Activated naive CD8-positive, alpha-beta T cell treated with anti-CD3 and anti-CD28 coated beads, Interleukin-2, amount 50 U/mL, for 24 hours (primary cell): ENCODE measurements around the gene TBC1D9B.

Experiments
- ATAC-seq: fragments of 150-1000 bp; cut with Tn5 transposase; one replicate; pipeline ENCODE4 v1.10.0; 2021
- DNase-seq: peaks from one replicate; pipeline ENCODE4 v3.0.0; 2021
- H3K27ac Mint-ChIP-seq: one replicate; pipeline ENCODE4 v1.8.0; 2021; ENCODE audit warnings: mild to moderate bottlenecking, mixed read lengths
- H3K27me3 Mint-ChIP-seq: one replicate; pipeline ENCODE4 v1.8.0; 2021; ENCODE audit warnings: mixed read lengths
- H3K36me3 Mint-ChIP-seq: one replicate; pipeline ENCODE4 v1.8.0; 2021; ENCODE audit warnings: low read depth, mixed read lengths
- H3K4me1 Mint-ChIP-seq: one replicate; pipeline ENCODE4 v1.8.0; 2021; ENCODE audit warnings: mixed read lengths
- H3K4me3 Mint-ChIP-seq: one replicate; pipeline ENCODE4 v1.8.0; 2021; ENCODE audit warnings: mild to moderate bottlenecking, moderate library complexity, mixed read lengths
- H3K9me3 Mint-ChIP-seq: one replicate; pipeline ENCODE4 v1.8.0; 2021; ENCODE audit warnings: mixed read lengths

Gene TBC1D9B

DNA sequence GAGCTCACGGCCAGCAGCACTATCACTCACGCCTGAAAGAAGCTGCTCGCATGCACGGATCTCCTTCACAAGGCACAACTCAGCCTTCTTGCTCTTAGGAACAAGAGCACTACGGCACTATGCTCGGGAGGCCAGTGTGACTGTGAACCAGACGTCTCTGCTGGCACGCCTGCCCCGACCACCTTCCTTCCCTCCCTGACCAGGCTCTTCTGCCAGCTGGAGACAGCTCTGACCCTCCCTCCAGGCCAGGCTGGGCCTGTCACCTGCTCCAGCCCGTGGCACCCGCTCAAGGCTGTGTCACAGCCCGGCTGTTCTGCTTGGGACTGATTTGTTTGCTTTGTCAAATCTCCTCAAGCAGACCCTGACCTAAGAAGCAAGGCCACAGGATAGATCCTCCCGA lies 7.0 kb downstream of the TBC1D9B start:
- H3K9me3 Mint-ChIP-seq: no peaks in the 10 kb centered on the region
- H3K27ac Mint-ChIP-seq: no peak overlapping the region
- ATAC-seq (no peak), DNase-seq (no peak)
- H3K27me3 Mint-ChIP-seq: no peaks in the 10 kb centered on the region
- H3K4me3 Mint-ChIP-seq: no peak overlapping the region
- peaks cover 6% of the 10 kb centered on the region for H3K4me1 Mint-ChIP-seq
- H3K36me3 Mint-ChIP-seq: peaks cover 33% of the 10 kb centered on the region

DNA sequence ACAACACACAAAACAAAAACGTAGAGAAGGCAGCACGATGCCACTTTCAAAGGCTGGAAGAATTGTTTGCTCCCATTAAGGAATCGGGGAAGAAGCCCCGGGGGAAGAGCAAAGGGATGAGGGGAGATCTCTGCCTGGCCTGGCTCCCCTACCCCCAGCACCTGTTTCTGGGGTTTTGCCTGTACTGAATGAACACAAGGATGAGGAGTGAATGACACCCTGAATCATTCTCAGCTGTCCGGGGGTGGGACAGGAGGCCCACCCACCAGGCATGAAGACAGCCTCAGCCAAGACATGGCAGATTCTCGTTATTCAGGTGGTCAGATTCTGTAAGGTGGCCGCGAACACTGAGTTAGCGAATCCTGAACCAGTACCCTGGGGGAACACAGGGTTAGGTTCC lies 7.5 kb downstream of the TBC1D9B start:
- H3K4me3 Mint-ChIP-seq: no peak overlapping the region
- H3K36me3 Mint-ChIP-seq: peaks cover 33% of the 10 kb centered on the region
- H3K27ac Mint-ChIP-seq: no peak overlapping the region
- no peaks in the 10 kb centered on the region for H3K9me3 Mint-ChIP-seq
- ATAC-seq (no peak), DNase-seq (no peak)
- H3K4me1 Mint-ChIP-seq: peaks cover 5% of the 10 kb centered on the region
- H3K27me3 Mint-ChIP-seq: no peaks in the 10 kb centered on the region

DNA sequence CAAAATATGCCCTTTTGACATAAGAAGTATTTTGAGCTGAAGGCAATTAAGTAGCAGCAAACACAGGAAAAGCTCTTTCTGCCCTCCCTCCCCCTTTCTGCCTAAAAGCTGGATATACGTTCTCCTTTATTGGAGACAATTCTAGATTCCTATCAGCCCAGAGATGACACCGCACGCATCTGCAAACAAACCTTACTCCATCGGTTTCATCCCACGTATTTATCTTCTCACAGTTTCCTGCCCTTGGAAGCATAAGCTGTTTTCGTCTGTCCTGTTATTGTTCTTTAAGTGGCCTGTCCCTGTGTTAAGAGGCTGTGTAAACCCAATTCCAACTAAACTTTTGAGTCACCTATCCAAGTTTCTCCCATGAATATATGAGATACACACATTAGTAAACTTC lies 11.8 kb downstream of the TBC1D9B start:
- Mint-ChIP-seq H3K27ac (no peak overlapping the region), H3K9me3 (no peaks in the 10 kb centered on the region), H3K4me3 (no peak overlapping the region), H3K27me3 (no peaks in the 10 kb centered on the region), H3K36me3 (peaks cover 26% of the 10 kb centered on the region), H3K4me1 (no peaks in the 10 kb centered on the region)
- DNase-seq (no peak), ATAC-seq (no peak)

DNA sequence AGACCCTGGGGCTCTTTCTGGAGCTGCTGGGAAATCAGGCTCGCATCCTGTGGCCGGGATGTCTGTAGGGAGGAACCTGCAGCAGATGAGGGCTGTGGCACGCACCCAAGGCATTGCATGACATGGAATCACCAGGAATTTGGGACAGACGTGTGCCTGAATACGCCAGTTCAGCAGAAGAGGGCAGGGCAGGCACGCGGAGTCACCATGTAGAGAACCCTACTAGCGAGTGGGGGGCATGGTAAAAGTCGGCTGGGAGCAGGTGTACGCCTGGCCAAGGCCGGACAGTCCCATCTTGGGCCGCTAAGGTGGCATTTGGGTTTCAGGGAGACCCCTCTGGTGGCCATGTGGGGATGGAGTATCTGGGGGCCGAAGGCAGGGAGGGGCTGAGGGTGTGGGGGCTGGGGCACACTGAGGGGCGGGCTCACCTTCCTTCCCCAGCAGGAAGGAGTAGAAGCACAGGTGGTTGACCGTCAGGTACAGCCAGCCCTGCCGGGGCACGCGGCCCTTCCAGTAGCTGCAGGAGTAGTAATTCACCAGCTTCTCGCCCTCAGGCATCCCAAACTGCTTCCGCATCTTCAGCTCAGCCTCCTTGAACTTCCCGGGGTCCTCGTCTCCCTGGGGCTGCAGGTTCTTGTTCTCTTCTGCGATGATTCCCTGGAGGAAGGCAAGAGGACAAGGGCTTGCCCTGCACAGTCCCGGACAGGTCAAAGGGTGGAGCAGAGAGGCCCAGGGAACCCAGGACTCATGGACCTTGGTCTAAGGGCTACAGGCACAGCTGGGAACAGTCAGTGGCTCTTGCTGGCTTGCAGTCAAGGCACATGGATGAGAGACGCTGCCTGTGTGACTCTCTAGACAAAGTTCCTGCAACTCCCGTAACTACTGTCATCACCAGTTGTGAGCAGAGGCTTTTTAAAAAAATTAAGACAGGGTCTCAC lies 13.5 kb downstream of the TBC1D9B start:
- no peaks in the 10 kb centered on the region for H3K27me3 Mint-ChIP-seq
- H3K4me3 Mint-ChIP-seq: no peak overlapping the region
- peaks cover 24% of the 10 kb centered on the region for H3K36me3 Mint-ChIP-seq
- ATAC-seq (no peak), DNase-seq (no peak)
- H3K4me1 Mint-ChIP-seq: no peaks in the 10 kb centered on the region
- H3K9me3 Mint-ChIP-seq: no peaks in the 10 kb centered on the region
- H3K27ac Mint-ChIP-seq: no peak overlapping the region

DNA sequence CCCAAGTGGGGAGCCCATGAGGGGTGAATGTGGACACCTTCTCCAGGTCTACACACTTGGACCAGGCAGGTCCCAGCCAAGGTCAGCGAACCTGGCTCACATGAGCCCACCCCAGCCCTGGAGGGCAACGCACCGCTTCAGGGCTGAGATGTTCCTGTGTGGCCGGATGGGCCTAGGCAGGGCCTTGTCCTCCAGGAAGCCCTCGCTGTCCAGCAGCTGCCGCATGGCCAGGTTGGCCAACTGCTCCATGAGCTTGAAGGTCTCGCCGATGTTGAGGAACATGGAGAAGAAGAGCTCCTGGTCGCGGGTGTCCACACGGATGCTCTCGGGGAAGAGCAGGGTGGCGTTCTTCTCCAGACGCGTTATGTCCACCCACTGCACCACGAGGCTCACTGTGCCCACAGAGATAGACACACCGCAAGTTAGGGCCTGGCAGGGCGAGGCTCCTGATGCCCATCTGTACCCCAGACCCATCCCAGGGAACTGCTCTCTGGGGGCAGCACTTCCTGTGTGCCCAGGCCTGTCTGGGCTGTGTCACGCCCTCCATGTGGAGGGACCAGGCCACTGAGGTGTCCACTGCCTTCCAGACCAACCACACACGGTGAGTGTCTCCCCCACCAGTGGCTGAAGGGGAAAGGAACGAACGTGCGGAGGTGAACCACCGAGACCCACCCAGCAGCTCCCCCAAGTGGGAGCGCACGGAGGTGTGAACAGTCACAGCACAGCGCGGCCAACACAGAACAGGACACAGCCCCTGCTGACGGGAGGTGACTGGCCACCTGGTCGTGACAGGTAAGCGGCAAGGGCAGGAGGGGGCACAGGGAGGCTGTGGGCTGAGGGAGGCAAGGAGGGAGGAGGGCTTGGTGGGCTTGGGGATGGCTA lies 14.4 kb downstream of the TBC1D9B start:
- no peak overlapping the region for H3K4me3 Mint-ChIP-seq
- peaks cover 25% of the 10 kb centered on the region for H3K36me3 Mint-ChIP-seq
- no peak for DNase-seq
- H3K27ac Mint-ChIP-seq: no peak overlapping the region
- no peaks in the 10 kb centered on the region for H3K4me1 Mint-ChIP-seq
- no peak for ATAC-seq
- no peaks in the 10 kb centered on the region for H3K9me3 Mint-ChIP-seq
- no peaks in the 10 kb centered on the region for H3K27me3 Mint-ChIP-seq

DNA sequence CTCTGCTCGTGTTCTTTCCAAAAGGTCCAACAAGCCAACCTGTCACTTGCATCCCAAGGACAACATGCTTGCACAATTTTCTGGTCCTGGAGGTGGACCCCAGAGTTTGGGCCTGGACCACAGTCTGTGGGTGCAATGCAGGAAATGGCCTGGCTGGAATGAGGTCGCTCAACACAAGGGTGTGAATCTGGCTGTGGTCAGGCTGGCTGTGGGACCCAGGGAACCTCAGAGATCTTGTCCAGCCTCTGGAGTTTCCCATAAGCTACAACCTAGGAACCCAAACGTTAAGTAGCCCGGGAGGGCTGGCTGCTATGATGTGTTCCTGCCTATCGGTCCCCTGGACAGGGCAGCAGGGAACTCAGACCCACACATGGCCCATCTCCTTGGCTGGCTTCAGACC lies 15.4 kb downstream of the TBC1D9B start:
- peaks cover 27% of the 10 kb centered on the region for H3K36me3 Mint-ChIP-seq
- no peaks in the 10 kb centered on the region for H3K4me1 Mint-ChIP-seq
- no peak for DNase-seq
- no peaks in the 10 kb centered on the region for H3K9me3 Mint-ChIP-seq
- no peak overlapping the region for H3K4me3 Mint-ChIP-seq
- no peaks in the 10 kb centered on the region for H3K27me3 Mint-ChIP-seq
- no peak overlapping the region for H3K27ac Mint-ChIP-seq
- no peak for ATAC-seq

DNA sequence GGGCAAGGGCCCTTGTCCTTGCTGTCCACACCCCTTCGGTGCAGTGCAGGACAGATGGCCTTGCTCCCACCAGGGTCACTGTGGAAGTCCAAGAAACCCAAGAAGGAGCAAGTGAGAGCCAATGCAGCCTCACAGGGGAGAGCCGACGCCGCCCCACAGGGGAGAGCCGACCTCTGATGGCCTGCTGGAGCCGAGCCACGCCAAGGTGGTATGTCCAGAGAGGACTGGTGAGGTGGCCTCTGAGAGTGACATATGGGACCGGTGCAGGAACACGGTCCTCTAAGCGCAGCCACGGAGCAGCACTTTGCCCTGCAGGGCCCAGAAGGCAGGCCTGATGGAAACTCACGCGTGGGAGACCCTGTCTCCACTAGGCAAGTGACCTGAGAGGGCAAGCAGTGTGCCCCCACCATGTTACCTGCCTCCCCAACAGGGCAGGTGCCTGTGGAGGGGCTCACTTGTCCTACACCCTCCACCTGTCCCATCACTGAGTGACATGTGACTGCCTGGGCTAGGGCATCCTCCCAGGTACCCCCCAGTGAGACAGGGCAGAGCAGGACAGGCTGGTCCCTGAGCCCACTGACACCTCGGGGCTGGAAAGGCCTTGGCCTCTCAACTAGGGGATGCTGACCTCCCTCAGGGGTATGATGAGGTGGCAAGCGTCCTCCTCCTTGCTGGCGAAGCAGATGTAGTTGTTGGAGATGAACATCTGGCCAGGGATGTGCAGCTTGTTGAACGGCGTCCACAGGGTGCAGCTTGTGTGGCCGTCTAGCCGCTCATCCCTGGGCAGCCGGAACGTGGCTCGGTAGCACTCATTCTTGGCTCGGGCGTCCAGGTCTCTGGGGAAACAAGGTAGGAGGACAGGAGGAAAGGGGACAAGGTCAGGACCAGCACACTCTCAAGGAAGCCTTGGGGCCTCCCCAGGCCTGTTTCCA lies 16.7 kb downstream of the TBC1D9B start:
- DNase-seq: no peak
- Mint-ChIP-seq H3K27me3 (no peaks in the 10 kb centered on the region), H3K36me3 (peaks cover 38% of the 10 kb centered on the region), H3K4me3 (no peak overlapping the region), H3K4me1 (no peaks in the 10 kb centered on the region), H3K27ac (no peak overlapping the region), H3K9me3 (peaks cover under 1% of the 10 kb centered on the region)
- no peak for ATAC-seq

DNA sequence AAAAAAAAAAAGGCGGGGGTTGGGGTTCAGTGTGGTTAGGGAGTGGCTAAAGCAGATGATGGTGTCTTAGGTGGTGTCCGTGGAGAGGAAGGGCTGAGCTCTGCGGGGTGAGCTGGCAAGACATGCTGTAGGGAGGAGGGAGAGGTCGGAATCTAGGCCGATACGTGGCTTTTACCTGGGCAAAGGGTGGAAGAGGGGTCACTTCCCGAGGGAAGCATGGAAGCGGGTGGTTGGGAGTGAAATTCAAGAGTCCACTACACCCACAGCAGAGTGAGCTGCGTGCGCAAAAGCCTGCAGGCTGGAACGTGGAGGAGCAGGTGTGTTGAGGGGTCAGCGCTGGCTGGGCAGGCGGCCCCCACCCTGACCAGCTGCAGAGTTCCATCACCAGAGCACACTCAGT lies 17.8 kb downstream of the TBC1D9B start:
- Mint-ChIP-seq H3K9me3 (peaks cover 5% of the 10 kb centered on the region), H3K4me3 (no peak overlapping the region), H3K36me3 (peaks cover 49% of the 10 kb centered on the region), H3K4me1 (no peaks in the 10 kb centered on the region), H3K27ac (no peak overlapping the region), H3K27me3 (no peaks in the 10 kb centered on the region)
- ATAC-seq (no peak), DNase-seq (no peak)

DNA sequence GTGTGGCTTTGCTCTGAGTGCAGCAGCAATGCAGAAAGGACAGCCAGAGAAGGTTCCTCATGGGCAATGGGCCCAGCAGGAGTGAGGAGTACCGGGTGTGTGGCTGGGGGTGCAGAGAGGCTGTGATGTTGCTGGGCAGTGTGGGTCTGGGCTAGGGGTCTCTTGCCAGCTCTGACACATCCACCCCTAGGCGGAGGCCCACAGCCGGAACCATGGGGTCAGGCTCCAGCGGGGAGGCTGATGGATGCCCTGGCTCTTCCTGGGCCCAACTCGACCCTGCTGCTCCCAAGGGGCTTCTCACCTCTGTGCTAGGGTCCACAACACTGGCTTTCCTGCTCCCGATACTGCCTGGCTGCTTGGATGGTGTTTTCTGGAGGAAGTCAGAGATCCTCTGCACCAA lies 19.9 kb downstream of the TBC1D9B start:
- no peak for DNase-seq
- Mint-ChIP-seq H3K4me3 (no peak overlapping the region), H3K36me3 (peaks cover 67% of the 10 kb centered on the region), H3K4me1 (no peaks in the 10 kb centered on the region), H3K27ac (no peak overlapping the region), H3K9me3 (peaks cover 20% of the 10 kb centered on the region), H3K27me3 (no peaks in the 10 kb centered on the region)
- ATAC-seq: no peak

DNA sequence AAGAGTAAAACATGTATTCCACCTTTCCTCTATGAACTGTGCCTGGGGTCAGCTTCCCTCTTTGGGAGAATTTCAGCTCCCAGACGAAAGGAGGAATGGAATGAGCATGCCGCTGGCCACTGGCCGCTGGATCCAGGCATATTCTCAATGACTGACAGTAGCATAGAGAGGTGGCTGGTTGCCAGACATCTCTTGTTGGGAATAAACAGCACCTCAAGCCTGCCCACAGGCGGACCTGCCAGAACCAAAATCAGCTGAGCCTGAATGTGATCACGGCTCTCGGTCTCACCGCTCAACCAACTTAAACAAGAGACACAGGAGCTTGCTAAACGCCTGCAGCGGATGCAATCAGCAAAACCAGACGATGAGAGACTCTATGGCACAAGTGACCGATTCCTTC lies 20.6 kb downstream of the TBC1D9B start:
- Mint-ChIP-seq H3K4me3 (no peak overlapping the region), H3K36me3 (peaks cover 72% of the 10 kb centered on the region), H3K27ac (no peak overlapping the region), H3K9me3 (peaks cover 20% of the 10 kb centered on the region), H3K27me3 (no peaks in the 10 kb centered on the region), H3K4me1 (no peaks in the 10 kb centered on the region)
- no peak for DNase-seq
- no peak for ATAC-seq

DNA sequence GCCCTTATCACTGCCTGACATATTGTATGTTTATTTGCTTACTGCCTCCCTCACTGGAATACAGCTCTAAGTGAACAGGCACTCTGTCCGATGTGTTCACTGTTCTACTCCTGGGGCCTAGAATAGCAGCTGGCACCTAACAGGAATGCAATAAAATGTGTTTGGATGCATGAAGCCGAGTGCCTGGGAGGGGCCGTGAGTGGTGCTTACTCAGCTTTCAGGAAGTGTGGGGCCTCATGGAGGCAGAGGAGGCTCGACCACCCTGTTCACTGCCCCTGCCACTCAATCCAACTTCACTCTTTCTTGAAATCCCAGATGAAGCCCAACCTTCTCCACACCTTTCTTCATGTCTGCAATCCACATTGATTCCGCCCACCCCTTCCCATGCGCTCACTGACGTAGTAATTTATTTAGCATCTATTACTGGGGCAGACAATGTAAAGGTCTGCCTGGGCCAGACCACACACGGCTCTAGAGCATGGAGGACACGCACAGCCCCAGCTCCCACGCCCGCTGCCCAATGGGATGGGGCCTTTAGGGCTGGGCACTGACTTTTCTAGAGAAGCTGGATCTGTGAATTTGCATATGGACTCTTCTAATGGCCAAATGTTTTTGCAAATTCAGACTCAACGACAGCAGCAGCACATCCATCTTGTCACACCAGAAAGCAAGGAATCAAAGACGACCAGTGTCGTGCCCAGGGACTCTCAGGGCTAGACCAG lies 21.3 kb downstream of the TBC1D9B start:
- DNase-seq (no peak), ATAC-seq (no peak)
- Mint-ChIP-seq H3K4me1 (no peaks in the 10 kb centered on the region), H3K9me3 (peaks cover 20% of the 10 kb centered on the region), H3K36me3 (peaks cover 73% of the 10 kb centered on the region), H3K27me3 (no peaks in the 10 kb centered on the region), H3K4me3 (no peak overlapping the region), H3K27ac (no peak overlapping the region)

DNA sequence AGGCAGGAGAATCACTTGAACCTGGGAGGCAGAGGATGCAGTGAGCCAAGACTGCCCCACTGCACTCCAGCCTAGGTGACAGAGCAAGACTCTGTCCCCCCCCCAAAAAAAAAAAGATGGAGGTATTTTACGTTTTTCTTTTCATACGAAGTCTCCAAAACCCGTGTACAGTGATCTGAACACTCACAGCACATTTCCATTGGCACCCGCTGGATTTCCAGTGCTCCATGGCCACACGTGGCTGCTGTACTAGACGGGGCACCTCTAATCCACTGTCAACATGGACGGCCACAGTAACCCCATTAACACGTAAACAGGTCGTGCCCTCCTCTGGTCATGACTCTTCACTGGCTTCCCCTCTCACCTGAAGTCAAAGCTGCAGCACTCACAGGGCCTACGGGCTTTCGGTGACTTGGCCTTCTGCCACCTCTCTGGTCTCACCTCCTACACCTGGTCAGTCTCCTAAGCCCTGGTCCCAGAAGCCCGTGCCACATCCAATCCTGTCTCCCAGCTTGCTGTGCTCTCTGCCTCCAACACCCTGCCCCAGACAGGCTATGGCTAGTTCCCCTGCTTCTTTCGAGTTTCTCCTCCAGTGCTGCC lies 22.1 kb downstream of the TBC1D9B start:
- ATAC-seq (no peak), DNase-seq (no peak)
- Mint-ChIP-seq H3K27me3 (no peaks in the 10 kb centered on the region), H3K4me3 (no peak overlapping the region), H3K4me1 (no peaks in the 10 kb centered on the region), H3K9me3 (peaks cover 20% of the 10 kb centered on the region), H3K27ac (no peak overlapping the region), H3K36me3 (peaks cover 76% of the 10 kb centered on the region)

DNA sequence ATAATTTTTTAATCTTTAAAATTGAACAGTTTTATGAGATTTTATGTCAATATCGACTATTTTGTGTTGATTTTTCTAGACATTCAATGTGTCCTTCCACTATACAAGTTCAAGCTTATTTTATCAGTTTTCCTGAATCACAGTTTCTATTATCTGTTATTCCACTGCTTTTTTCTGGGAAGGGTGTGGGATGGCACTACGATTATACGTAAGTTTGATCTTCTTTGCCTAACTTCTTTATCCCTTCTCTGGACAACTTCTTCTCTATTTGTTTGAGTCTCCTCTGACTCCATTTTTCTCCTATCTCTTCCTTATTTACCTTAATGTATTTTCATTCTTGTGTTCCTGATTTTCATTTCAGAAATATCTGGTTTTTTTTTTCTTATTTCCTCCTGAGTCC lies 24.5 kb downstream of the TBC1D9B start:
- Mint-ChIP-seq H3K27ac (no peak overlapping the region), H3K4me1 (no peaks in the 10 kb centered on the region), H3K27me3 (no peaks in the 10 kb centered on the region), H3K9me3 (peaks cover 20% of the 10 kb centered on the region), H3K4me3 (no peak overlapping the region), H3K36me3 (peaks cover 62% of the 10 kb centered on the region)
- ATAC-seq (no peak), DNase-seq (no peak)
